DND-41 (cell line): ENCODE data around the gene VPS11.

ENCODE experiments used
- CTCF ChIP-seq: IDR thresholded peaks from 2 replicates; pipeline ENCODE4 v1.5.1; 2012; ENCODE audit warnings: borderline replicate concordance, low read length, moderate library complexity, mild to moderate bottlenecking; ENCODE audit not compliant: poor library complexity, severe bottlenecking; ENCODE audit errors: extremely low read depth
- EZH2 ChIP-seq: IDR thresholded peaks from 3 replicates; pipeline ENCODE4 v1.6.1; 2012; ENCODE audit warnings: borderline replicate concordance, low read depth, mild to moderate bottlenecking, moderate library complexity, low read length, inconsistent platforms; ENCODE audit not compliant: severe bottlenecking

GRCh38 chr11:119121811-119122124, 54.1 kb downstream of the VPS11 start:
- TF ChIP-seq CTCF (no peak), EZH2 (no peak)
